Fibroblast of lung (primary cell): ENCODE measurements around the gene GPR173. TPM values are rescaled to one million over a fixed set of nuclear protein-coding genes. Genes with fewer than 3 reads are reported as not detected.

Experiments used
- DNase-seq, 2 donors: peaks; one replicate each; pipeline versions ENCODE4 v3.0.0 to v3.0.0-alpha.2; 2010; ENCODE audit warnings: low read depth in 2 of 2
- H2AFZ ChIP-seq: 2 replicates; pipeline ENCODE4 v1.5.1; 2012; ENCODE audit warnings: low read length, control low read depth, inconsistent platforms
- H3K27ac ChIP-seq: 2 replicates; pipeline ENCODE4 v1.5.1; 2011; ENCODE audit warnings: low read length, control low read depth; ENCODE audit not compliant: insufficient read depth
- H3K27me3 ChIP-seq: 2 replicates; pipeline ENCODE4 v1.5.1; 2011; ENCODE audit warnings: mild to moderate bottlenecking, low read length; ENCODE audit not compliant: control insufficient read depth, insufficient read depth
- H3K36me3 ChIP-seq: 2 replicates; pipeline ENCODE4 v1.5.1; 2011; ENCODE audit warnings: low read length; ENCODE audit not compliant: control insufficient read depth, insufficient read depth
- H3K4me1 ChIP-seq: 2 replicates; pipeline ENCODE4 v1.5.1; 2011; ENCODE audit warnings: low read length; ENCODE audit not compliant: control insufficient read depth, insufficient read depth; ENCODE audit errors: extremely low read depth
- H3K4me2 ChIP-seq: 2 replicates; pipeline ENCODE4 v1.5.1; 2011; ENCODE audit warnings: low read length, control low read depth; ENCODE audit not compliant: insufficient read depth; ENCODE audit errors: extremely low read depth
- H3K4me3 ChIP-seq, 4 experiments: fragments of 200-600 bp in 1 of 4; sonication (generic) in 1 of 4; replicated peaks in 1 of 4; 2 replicates each; pipeline ENCODE4 v1.5.1; 2011 to 2016; ENCODE audit warnings: low read length in 4 of 4, low read depth in 3 of 4, mild to moderate bottlenecking in 3 of 4, control low read depth in 2 of 4, inconsistent platforms in 1 of 4, mixed read lengths in 1 of 4; ENCODE audit not compliant: insufficient read depth in 1 of 4; ENCODE audit errors: control extremely low read depth in 1 of 4
- H3K79me2 ChIP-seq: 2 replicates; pipeline ENCODE4 v1.5.1; 2012; ENCODE audit warnings: mild to moderate bottlenecking, low read length, inconsistent platforms; ENCODE audit not compliant: control insufficient read depth, insufficient read depth
- H3K9ac ChIP-seq: 2 replicates; pipeline ENCODE4 v1.5.1; 2011; ENCODE audit warnings: mild to moderate bottlenecking, low read length, control low read depth; ENCODE audit not compliant: insufficient read depth
- H3K9me3 ChIP-seq: 2 replicates; pipeline ENCODE4 v1.5.1; 2012; ENCODE audit warnings: low read depth, low read length; ENCODE audit not compliant: control insufficient read depth, insufficient read depth
- H4K20me1 ChIP-seq: 2 replicates; pipeline ENCODE4 v1.5.1; 2011; ENCODE audit warnings: low read length; ENCODE audit not compliant: control insufficient read depth, insufficient read depth; ENCODE audit errors: extremely low read depth
- EZH2 ChIP-seq: IDR thresholded peaks from 2 replicates; pipeline ENCODE4 v1.5.1; 2012; ENCODE audit warnings: low read length, control low read depth, mild to moderate bottlenecking; ENCODE audit errors: missing control alignments
- polyA plus RNA-seq, 2 donors: library from polyadenylated mRNA; depleted of rRNA in 1 of 2; stranded (reverse) in 1 of 2; unstranded in 1 of 2; fragments of >200 nt; gene quantifications; 2 replicates each; pipeline ENCODE4 v1.2.1, GENCODE V29; 2011 to 2012; ENCODE audit warnings: missing spikeins in 1 of 2
- total RNA-seq: library from RNA; depleted of rRNA; stranded (reverse); fragments of >200 nt; gene quantifications from 2 replicates; pipeline ENCODE4 v1.2.1, GENCODE V29; 2014
- TF ChIP-seq, protein P1 (sequence below), 2 donors: IDR thresholded peaks in 1 of 2; conservative IDR thresholded peaks in 1 of 2; 1 replicate in 1 of 2; 2 replicates in 1 of 2; pipeline ENCODE4 v1.5.1; 2011 to 2012; ENCODE audit warnings: low read length in 2 of 2, control low read depth in 1 of 2, inconsistent platforms in 1 of 2, low read depth in 1 of 2, mild to moderate bottlenecking in 1 of 2

The GPR173 gene
- total and polyA plus RNA-seq, 2 donors (not counting 1 experiment from before 2014, with no cell fraction given): 3.9 to 5.6 TPM

- Histone ChIP-seq H3K27ac (no peak overlapping the region), H3K4me2 (no peak overlapping the region), H3K79me2 (no peaks in the 10 kb centered on the region), H3K4me3 (no peak overlapping the region), H3K9ac (no peak overlapping the region), H3K9me3 (no peaks in the 10 kb centered on the region), H4K20me1 (no peaks in the 10 kb centered on the region), H3K27me3 (peaks cover 2% of the 10 kb centered on the region), H2AFZ (no peak overlapping the region), H3K36me3 (no peaks in the 10 kb centered on the region), H3K4me1 (no peaks in the 10 kb centered on the region)
- TF ChIP-seq EZH2: no peak
- TF ChIP-seq, protein P1, sequence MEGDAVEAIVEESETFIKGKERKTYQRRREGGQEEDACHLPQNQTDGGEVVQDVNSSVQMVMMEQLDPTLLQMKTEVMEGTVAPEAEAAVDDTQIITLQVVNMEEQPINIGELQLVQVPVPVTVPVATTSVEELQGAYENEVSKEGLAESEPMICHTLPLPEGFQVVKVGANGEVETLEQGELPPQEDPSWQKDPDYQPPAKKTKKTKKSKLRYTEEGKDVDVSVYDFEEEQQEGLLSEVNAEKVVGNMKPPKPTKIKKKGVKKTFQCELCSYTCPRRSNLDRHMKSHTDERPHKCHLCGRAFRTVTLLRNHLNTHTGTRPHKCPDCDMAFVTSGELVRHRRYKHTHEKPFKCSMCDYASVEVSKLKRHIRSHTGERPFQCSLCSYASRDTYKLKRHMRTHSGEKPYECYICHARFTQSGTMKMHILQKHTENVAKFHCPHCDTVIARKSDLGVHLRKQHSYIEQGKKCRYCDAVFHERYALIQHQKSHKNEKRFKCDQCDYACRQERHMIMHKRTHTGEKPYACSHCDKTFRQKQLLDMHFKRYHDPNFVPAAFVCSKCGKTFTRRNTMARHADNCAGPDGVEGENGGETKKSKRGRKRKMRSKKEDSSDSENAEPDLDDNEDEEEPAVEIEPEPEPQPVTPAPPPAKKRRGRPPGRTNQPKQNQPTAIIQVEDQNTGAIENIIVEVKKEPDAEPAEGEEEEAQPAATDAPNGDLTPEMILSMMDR (conservative IDR thresholded peaks at IDR 0.05 in 1 of 2, IDR thresholded peaks at IDR 0.05 in 1 of 2; ENCODE audit: low read depth in 1 of 2, low read length in 2 of 2): no peak
- DNase-seq: no peak
Measured at GRCh38 chrX:53039236-53039635, 9.4 kb upstream of the GPR173 start.

GRCh38 chrX:53044995-53045394 lies 3.6 kb upstream of the GPR173 start:
- peaks cover 9% of the 10 kb centered on the region for H3K79me2 ChIP-seq
- peaks cover 2% of the 10 kb centered on the region for H3K27me3 ChIP-seq
- H3K4me2 ChIP-seq: no peak overlapping the region
- no peaks in the 10 kb centered on the region for H3K9me3 ChIP-seq
- TF ChIP-seq EZH2: no peak
- TF ChIP-seq, protein P1 (conservative IDR thresholded peaks at IDR 0.05 in 1 of 2, IDR thresholded peaks at IDR 0.05 in 1 of 2; ENCODE audit: low read depth in 1 of 2, low read length in 2 of 2): no peak
- no peak overlapping the region for H2AFZ ChIP-seq
- H4K20me1 ChIP-seq: no peaks in the 10 kb centered on the region
- no peak overlapping the region for H3K4me3 ChIP-seq
- no peak overlapping the region for H3K27ac ChIP-seq
- no peak overlapping the region for H3K9ac ChIP-seq
- no peaks in the 10 kb centered on the region for H3K36me3 ChIP-seq
- H3K4me1 ChIP-seq: no peaks in the 10 kb centered on the region
- no peak for DNase-seq

GRCh38 chrX:53047228-53047627 lies 1.4 kb upstream of the GPR173 start:
- no peaks in the 10 kb centered on the region for H3K9me3 ChIP-seq
- no peak overlapping the region for H3K4me2 ChIP-seq
- peak in 1 of 2 donors; percentile 13 for DNase-seq
- H3K4me3 ChIP-seq: no peak overlapping the region
- no peaks in the 10 kb centered on the region for H3K27me3 ChIP-seq
- no peak overlapping the region for H3K9ac ChIP-seq
- H3K27ac ChIP-seq: no peak overlapping the region
- H3K4me1 ChIP-seq: no peaks in the 10 kb centered on the region
- no peaks in the 10 kb centered on the region for H4K20me1 ChIP-seq
- TF ChIP-seq, protein P1 (conservative IDR thresholded peaks at IDR 0.05 in 1 of 2, IDR thresholded peaks at IDR 0.05 in 1 of 2; ENCODE audit: low read depth in 1 of 2, low read length in 2 of 2): peak; percentile 25 to 42
- no peak for TF ChIP-seq EZH2
- no peak overlapping the region for H2AFZ ChIP-seq
- peaks cover 31% of the 10 kb centered on the region for H3K79me2 ChIP-seq
- no peaks in the 10 kb centered on the region for H3K36me3 ChIP-seq
